Panc1 (cell line): ENCODE measurements around the gene TSHZ1. TPM values are rescaled to one million over a fixed set of nuclear protein-coding genes. Genes with fewer than 3 reads are reported as not detected.

Experiments
- ATAC-seq: fragments of 200-7000 bp; cut with Tn5 transposase; 2 replicates; pipeline ENCODE4 v1.9.1; 2020; ENCODE audit warnings: mild to moderate bottlenecking, moderate library complexity
- BruUV-seq: library from RNA; stranded (reverse); fragments of 400-500 nt; replicated peaks from 2 replicates; lab custom pipeline; 2021; lab: Mats Ljungman, UMichigan
- CTCF ChIA-PET: fragments of 300-600 bp; sonication (Branson Sonifier 250); formaldehyde crosslinking; loops from one replicate; lab custom pipeline; 2022; ENCODE audit warnings: antibody characterized with exemption; lab: Charles Lee
- POLR2A ChIA-PET: fragments of 300-600 bp; sonication (Branson Sonifier 250); formaldehyde crosslinking; loops from one replicate; lab custom pipeline; 2022; ENCODE audit warnings: antibody characterized with exemption; lab: Charles Lee
- DNase-seq: peaks from one replicate; pipeline ENCODE4 v3.0.0-alpha.2; 2010; ENCODE audit warnings: low read depth, low spot score
- H3K27ac ChIP-seq: 2 replicates; pipeline ENCODE4 v1.5.1; 2011; ENCODE audit warnings: mild to moderate bottlenecking, low read length, inconsistent platforms
- H3K27me3 ChIP-seq: fragments of 200-500 bp; sonication (Bioruptor generic); 2 replicates; pipeline ENCODE4 v1.6.0; 2014; ENCODE audit warnings: low read length, inconsistent platforms; ENCODE audit not compliant: control insufficient read depth, insufficient read depth
- H3K36me3 ChIP-seq: fragments of 200-500 bp; sonication (Bioruptor generic); 2 replicates; pipeline ENCODE4 v1.5.1; 2014; ENCODE audit warnings: inconsistent platforms, mild to moderate bottlenecking, low read length, moderate library complexity; ENCODE audit not compliant: control insufficient read depth, insufficient read depth
- H3K4me1 ChIP-seq: 2 replicates; pipeline ENCODE4 v1.5.1; 2011; ENCODE audit warnings: inconsistent platforms, mild to moderate bottlenecking, low read length, moderate library complexity; ENCODE audit not compliant: control insufficient read depth, insufficient read depth
- H3K4me3 ChIP-seq, 2 experiments: 2 replicates each; pipeline ENCODE4 v1.5.1; 2011 to 2012; ENCODE audit warnings: low read depth in 2 of 2, low read length in 2 of 2, mild to moderate bottlenecking in 2 of 2, inconsistent platforms in 1 of 2, moderate library complexity in 1 of 2
- H3K9me3 ChIP-seq: fragments of 200-500 bp; sonication (Bioruptor generic); 2 replicates; pipeline ENCODE4 v1.5.1; 2014; ENCODE audit warnings: low read depth, mild to moderate bottlenecking, inconsistent platforms, low read length, moderate library complexity; ENCODE audit not compliant: control insufficient read depth, insufficient read depth
- POLR2AphosphoS5 ChIP-seq: IDR thresholded peaks from 2 replicates; pipeline ENCODE4 v1.6.1; 2012; ENCODE audit warnings: mild to moderate bottlenecking, low read depth, low read length, moderate library complexity
- REST ChIP-seq, 2 experiments: IDR thresholded peaks; 2 replicates each; pipeline ENCODE4 v1.6.1; 2011 to 2012; ENCODE audit warnings: low read depth in 2 of 2, control low read depth in 1 of 2, low read length in 1 of 2, mild to moderate bottlenecking in 1 of 2, moderate library complexity in 1 of 2; ENCODE audit not compliant: insufficient read depth in 1 of 2
- SIN3A ChIP-seq: IDR thresholded peaks from 2 replicates; pipeline ENCODE4 v1.6.1; 2012; ENCODE audit warnings: low read depth, mild to moderate bottlenecking, low read length, moderate library complexity, borderline replicate concordance; ENCODE audit not compliant: insufficient read depth
- TCF7L2 ChIP-seq: IDR thresholded peaks from 2 replicates; pipeline ENCODE4 v1.6.1; 2011; ENCODE audit warnings: mild to moderate bottlenecking, low read depth, low read length, inconsistent platforms
- in situ Hi-C: cut with HindIII; loops from 2 replicates; pipeline ENCODE4 v1.10.0; 2016; ENCODE audit warnings: low sequenced_read_pairs, low pct_unique_long_range_greater_than_20kb
- intact Hi-C: fragments of 100-400 bp; cut with micrococcal nuclease; formaldehyde crosslinking; loops from one replicate; pipeline ENCODE4 v1.10.0; 2022; ENCODE audit not compliant: unreplicated experiment
- total RNA-seq: library from RNA; stranded (reverse); gene quantifications from one replicate; pipeline ENCODE4 v1.2.1, GENCODE V29; 2021; ENCODE audit not compliant: unreplicated experiment
- TF ChIP-seq, protein P1 (sequence below): fragments of 450-650 bp; IDR thresholded peaks from 2 replicates; pipeline ENCODE4 v1.5.1; 2017; ENCODE audit warnings: mild to moderate bottlenecking

The TSHZ1 gene
- total RNA-seq, 1 experiment from 2014 or later, result 10.0 TPM

- CTCF ChIA-PET, result interaction anchor here (0.6 to 0.7 kb wide), 3 partner anchors 61 to 187 kb away, joined by 4 to 8 read pairs (median 5); no protein-coding TSS in a partner anchor
- H3K27me3 ChIP-seq, result no peaks in the 10 kb centered on the region
- intact Hi-C loops (loop anchor here (10.0 kb wide), 1 partner anchor 592 kb away; no protein-coding TSS in a partner anchor), in situ Hi-C loops (no loop called here)
- H3K9me3 ChIP-seq, result no peaks in the 10 kb centered on the region
- no peaks in the 10 kb centered on the region for H3K36me3 ChIP-seq
- POLR2A ChIA-PET, result interaction anchor here (0.6 kb wide), 1 partner anchor 725 kb away, joined by 6 read pairs; no protein-coding TSS in a partner anchor
- peaks cover 27% of the 10 kb centered on the region for H3K4me1 ChIP-seq
- BruUV-seq, result no TSS peak
- H3K4me3 ChIP-seq, result peak overlapping the region; percentile 37 to 47
- TF ChIP-seq POLR2AphosphoS5 (no peak), SIN3A (no peak), REST (IDR thresholded peaks at IDR 0.05; ENCODE audit: insufficient read depth in 1 of 2, low read depth in 2 of 2, low read length in 1 of 2) (no peak), TCF7L2 (no peak)
- TF ChIP-seq, protein P1, sequence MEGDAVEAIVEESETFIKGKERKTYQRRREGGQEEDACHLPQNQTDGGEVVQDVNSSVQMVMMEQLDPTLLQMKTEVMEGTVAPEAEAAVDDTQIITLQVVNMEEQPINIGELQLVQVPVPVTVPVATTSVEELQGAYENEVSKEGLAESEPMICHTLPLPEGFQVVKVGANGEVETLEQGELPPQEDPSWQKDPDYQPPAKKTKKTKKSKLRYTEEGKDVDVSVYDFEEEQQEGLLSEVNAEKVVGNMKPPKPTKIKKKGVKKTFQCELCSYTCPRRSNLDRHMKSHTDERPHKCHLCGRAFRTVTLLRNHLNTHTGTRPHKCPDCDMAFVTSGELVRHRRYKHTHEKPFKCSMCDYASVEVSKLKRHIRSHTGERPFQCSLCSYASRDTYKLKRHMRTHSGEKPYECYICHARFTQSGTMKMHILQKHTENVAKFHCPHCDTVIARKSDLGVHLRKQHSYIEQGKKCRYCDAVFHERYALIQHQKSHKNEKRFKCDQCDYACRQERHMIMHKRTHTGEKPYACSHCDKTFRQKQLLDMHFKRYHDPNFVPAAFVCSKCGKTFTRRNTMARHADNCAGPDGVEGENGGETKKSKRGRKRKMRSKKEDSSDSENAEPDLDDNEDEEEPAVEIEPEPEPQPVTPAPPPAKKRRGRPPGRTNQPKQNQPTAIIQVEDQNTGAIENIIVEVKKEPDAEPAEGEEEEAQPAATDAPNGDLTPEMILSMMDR, result no peak
- peak; percentile 27 for ATAC-seq
- no peak for DNase-seq
- peak overlapping the region; percentile 92 for H3K27ac ChIP-seq
Measured at GRCh38 chr18:75246721-75247610, 36.4 kb downstream of the TSHZ1 start.

- Histone ChIP-seq H3K27me3 (no peaks in the 10 kb centered on the region), H3K36me3 (no peaks in the 10 kb centered on the region), H3K4me3 (peak overlapping the region; percentile 37 to 47), H3K27ac (peak overlapping the region; percentile 92), H3K4me1 (peaks cover 27% of the 10 kb centered on the region), H3K9me3 (no peaks in the 10 kb centered on the region)
- CTCF ChIA-PET, result interaction anchor here (0.6 to 0.7 kb wide), 2 partner anchors 60 to 180 kb away, joined by 4 to 5 read pairs; no protein-coding TSS in a partner anchor
- POLR2A ChIA-PET, result interaction anchor here (0.6 kb wide), 1 partner anchor 726 kb away, joined by 6 read pairs; no protein-coding TSS in a partner anchor
- in situ Hi-C loops (no loop called here), intact Hi-C loops (loop anchor here (10.0 kb wide), 1 partner anchor 593 kb away; no protein-coding TSS in a partner anchor)
- DNase-seq (peak; percentile 61), ATAC-seq (peak; percentile 43)
- TF ChIP-seq TCF7L2, result no peak
- no peak for TF ChIP-seq SIN3A
- no peak for TF ChIP-seq POLR2AphosphoS5
- TF ChIP-seq REST (IDR thresholded peaks at IDR 0.05; ENCODE audit: insufficient read depth in 1 of 2, low read depth in 2 of 2, low read length in 1 of 2), result no peak
- TF ChIP-seq, protein P1, result no peak
- BruUV-seq, result no TSS peak
Measured at GRCh38 chr18:75247611-75248421, 37.2 kb downstream of the TSHZ1 start.
